HCT116 (cell line): ENCODE results near the gene NACAD. TPM values are rescaled to one million over a fixed set of nuclear protein-coding genes. Genes with fewer than 3 reads are reported as not detected.
"Not testable (repeated sequence)": the region's sequence is repeated elsewhere in the genome, so short reads cannot be mapped to it uniquely, and the experiment has no call there.

Experiments
- ATAC-seq: fragments of 200-7000 bp; cut with Tn5 transposase; 2 replicates; pipeline ENCODE4 v1.9.1; 2020; ENCODE audit warnings: mild to moderate bottlenecking, moderate library complexity
- BruUV-seq: library from RNA; stranded (reverse); fragments of 400-500 nt; replicated peaks from 2 replicates; lab custom pipeline; 2021; lab: Mats Ljungman, UMichigan
- CTCF ChIA-PET: fragments of 300-600 bp; sonication (Branson Sonifier 250); formaldehyde crosslinking; loops from one replicate; lab custom pipeline; 2021; ENCODE audit warnings: antibody characterized with exemption; lab: Charles Lee
- POLR2A ChIA-PET: fragments of 300-600, 350-600 bp; sonication (Branson Sonifier 250); formaldehyde crosslinking; loops from one replicate; lab custom pipeline; 2021; ENCODE audit warnings: antibody characterized with exemption; lab: Charles Lee
- RAD21 ChIA-PET, 2 experiments: fragments of 300-600 bp; sonication (Branson Sonifier 250); formaldehyde crosslinking; loops; one replicate each; lab custom pipeline; 2023; ENCODE audit warnings: low total read pairs in 2 of 2; ENCODE audit not compliant: uncharacterized antibody in 2 of 2, unreplicated experiment in 2 of 2, low non-redundant PET in 1 of 2; lab: Charles Lee
- DNase-seq: peaks from one replicate; pipeline ENCODE4 v3.0.0-alpha.2; 2010; ENCODE audit warnings: low read depth, low spot score
- H2AFZ ChIP-seq: fragments of 200-600 bp; shearing (Covaris generic), sonication (generic); 2 replicates; pipeline ENCODE4 v1.6.1; 2017; ENCODE audit warnings: low read depth, mixed run types, mixed read lengths, antibody characterized with exemption, low read length; ENCODE audit not compliant: poor library complexity, severe bottlenecking
- H3K27ac ChIP-seq: 2 replicates; pipeline ENCODE4 v1.5.1; 2012; ENCODE audit warnings: low read depth, low read length
- H3K27me3 ChIP-seq: fragments of 200-600 bp; sonication (generic); 2 replicates; pipeline ENCODE4 v1.6.1; 2016; ENCODE audit warnings: mixed run types, low read length, mixed read lengths; ENCODE audit not compliant: insufficient read depth
- H3K36me3 ChIP-seq, 2 experiments: fragments of 200-500 bp in 1 of 2; fragments of 200-600 bp in 1 of 2; sonication (Bioruptor generic) in 1 of 2; sonication (generic) in 1 of 2; 2 replicates each; pipeline versions ENCODE4 v1.5.1 to v1.6.1; 2014 to 2016; ENCODE audit warnings: low read length in 2 of 2, inconsistent platforms in 1 of 2, mixed read lengths in 1 of 2, mixed run types in 1 of 2; ENCODE audit not compliant: insufficient read depth in 2 of 2, control insufficient read depth in 1 of 2
- H3K4me1 ChIP-seq, 2 experiments: fragments of 200-600 bp in 1 of 2; sonication (generic) in 1 of 2; 2 replicates each; pipeline versions ENCODE4 v1.5.1 to v1.6.1; 2012 to 2017; ENCODE audit warnings: low read length in 2 of 2, inconsistent platforms in 1 of 2, mild to moderate bottlenecking in 1 of 2, mixed read lengths in 1 of 2, mixed run types in 1 of 2, moderate library complexity in 1 of 2; ENCODE audit not compliant: insufficient read depth in 2 of 2, control insufficient read depth in 1 of 2
- H3K4me2 ChIP-seq: fragments of 200-600 bp; sonication (generic); 2 replicates; pipeline ENCODE4 v1.6.1; 2017; ENCODE audit warnings: mixed run types, low read length, mixed read lengths
- H3K4me3 ChIP-seq, 2 experiments: fragments of 200-600 bp in 1 of 2; sonication (generic) in 1 of 2; replicated peaks in 1 of 2; 2 replicates each; pipeline ENCODE4 v1.5.1; 2011 to 2016; ENCODE audit warnings: low read length in 2 of 2, control low read depth in 1 of 2, low read depth in 1 of 2, mild to moderate bottlenecking in 1 of 2, mixed read lengths in 1 of 2, mixed run types in 1 of 2
- H3K79me2 ChIP-seq: fragments of 200-600 bp; sonication (generic); 2 replicates; pipeline ENCODE4 v1.6.1; 2017; ENCODE audit warnings: mild to moderate bottlenecking, mixed run types, low read length, moderate library complexity, mixed read lengths; ENCODE audit not compliant: insufficient read depth
- H3K9ac ChIP-seq: fragments of 200-600 bp; sonication (generic); 2 replicates; pipeline ENCODE4 v1.6.1; 2016; ENCODE audit warnings: low read length, mixed read lengths
- H3K9me2 ChIP-seq: fragments of 200-600 bp; sonication (generic), shearing (Covaris generic); 2 replicates; pipeline ENCODE4 v1.6.1; 2017; ENCODE audit warnings: mixed run types, mild to moderate bottlenecking, moderate library complexity; ENCODE audit not compliant: insufficient read depth
- H3K9me3 ChIP-seq, 2 experiments: fragments of 200-500 bp in 1 of 2; fragments of 200-600 bp in 1 of 2; sonication (Bioruptor generic) in 1 of 2; sonication (generic) in 1 of 2; 2 replicates each; pipeline ENCODE4 v1.6.1; 2014 to 2017; ENCODE audit warnings: low read length in 2 of 2, mixed read lengths in 2 of 2, inconsistent platforms in 1 of 2, low read depth in 1 of 2, mild to moderate bottlenecking in 1 of 2, mixed run types in 1 of 2, moderate library complexity in 1 of 2; ENCODE audit not compliant: control insufficient read depth in 1 of 2, insufficient read depth in 1 of 2
- H4K20me1 ChIP-seq: fragments of 200-600 bp; sonication (generic), shearing (Covaris generic); 2 replicates; pipeline ENCODE4 v1.6.1; 2017; ENCODE audit warnings: mixed run types, mild to moderate bottlenecking, moderate library complexity; ENCODE audit not compliant: insufficient read depth
- EZH2 ChIP-seq: fragments of 200-600 bp; sonication (generic); IDR thresholded peaks from 2 replicates; pipeline ENCODE4 v1.6.1; 2017; ENCODE audit warnings: antibody characterized with exemption, mixed run types
- YY1 ChIP-seq: IDR thresholded peaks from 2 replicates; pipeline ENCODE4 v1.6.1; 2011; ENCODE audit warnings: low read length, low read depth, moderate library complexity, mild to moderate bottlenecking; ENCODE audit not compliant: insufficient replicate concordance; ENCODE audit errors: extremely low read depth
- intact Hi-C: fragments of 100-400 bp; cut with micrococcal nuclease; formaldehyde crosslinking; loops from 2 replicates; pipeline ENCODE4 v1.10.0; 2022
- total RNA-seq: library from RNA; stranded (reverse); gene quantifications from one replicate; pipeline ENCODE4 v1.2.1, GENCODE V29; 2021; ENCODE audit not compliant: unreplicated experiment

Gene NACAD
- total RNA-seq, 1 experiment from 2014 or later = 0.05 TPM

- DNase-seq = no peak
- no peaks in the 10 kb centered on the region for H3K36me3 ChIP-seq
- no peak for TF ChIP-seq EZH2
- no peak for TF ChIP-seq YY1
- no peaks in the 10 kb centered on the region for H3K9me3 ChIP-seq
- H3K4me3 ChIP-seq = no peak overlapping the region
- H4K20me1 ChIP-seq = no peaks in the 10 kb centered on the region
- ChIA-PET RAD21 (no interaction called here), CTCF (interaction anchor here (1.2 kb wide), 1 partner anchor 141 kb away, joined by 3 read pairs; no protein-coding TSS in a partner anchor), POLR2A (no interaction called here)
- no peaks in the 10 kb centered on the region for H3K27me3 ChIP-seq
- no peaks in the 10 kb centered on the region for H3K9me2 ChIP-seq
- no TSS peak for BruUV-seq
- no peak overlapping the region for H3K9ac ChIP-seq
- peaks cover 10 to 11% of the 10 kb centered on the region in 2 experiments for H3K4me1 ChIP-seq
- no peak for ATAC-seq
- H2AFZ ChIP-seq = no peak overlapping the region
- H3K4me2 ChIP-seq = no peak overlapping the region
- peaks cover 16% of the 10 kb centered on the region for H3K79me2 ChIP-seq
- intact Hi-C loops = loop anchor here (5.0 kb wide), 1 partner anchor 128 kb away; no protein-coding TSS in a partner anchor
- no peak overlapping the region for H3K27ac ChIP-seq
Observed at GRCh38 chr7:45114926-45115325, 26.2 kb upstream of the NACAD start.

DNA sequence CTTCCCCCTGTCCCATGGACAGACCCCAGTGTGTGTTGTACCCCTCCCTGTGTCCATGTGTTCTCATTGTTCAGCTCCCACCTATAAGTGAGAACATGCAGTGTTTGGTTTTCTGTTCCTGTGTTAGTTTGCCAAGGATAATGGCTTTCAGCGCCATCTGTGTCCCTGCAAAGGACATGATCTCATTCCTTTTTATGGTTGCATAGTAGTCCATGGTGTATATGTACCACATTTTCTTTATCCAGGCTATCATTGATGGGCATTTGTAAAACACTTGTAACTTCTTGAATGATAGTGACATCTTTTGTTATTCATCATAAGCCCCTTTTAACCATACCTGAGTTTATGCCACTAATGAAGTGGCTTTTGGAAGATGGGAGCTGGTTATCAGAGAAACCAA is 25.5 kb upstream of the NACAD start:
- intact Hi-C loops = loop anchor here (5.0 kb wide), 1 partner anchor 127 kb away; no protein-coding TSS in a partner anchor
- CTCF ChIA-PET = interaction anchor here (1.2 kb wide), 1 partner anchor 141 kb away, joined by 3 read pairs; no protein-coding TSS in a partner anchor

More for the DNA sequence above, 25.5 kb upstream of the NACAD start:
- Histone ChIP-seq H3K79me2 (peaks cover 23% of the 10 kb centered on the region), H3K4me1 (peaks cover 11 to 13% of the 10 kb centered on the region in 2 experiments)
- H3K9ac ChIP-seq, H3K27me3 ChIP-seq, H3K9me3 ChIP-seq, H3K36me3 ChIP-seq, POLR2A ChIA-PET, H2AFZ ChIP-seq, H3K4me3 ChIP-seq, BruUV-seq, RAD21 ChIA-PET, H4K20me1 ChIP-seq, H3K27ac ChIP-seq, H3K4me2 ChIP-seq, DNase-seq, ATAC-seq, H3K9me2 ChIP-seq: not testable (repeated sequence)
